Amygdala (tissue), 56 donors: ENCODE results near the gene EIF4E3.
A peak's percentile ranks its signal among the peaks of the same experiment; 100 is the strongest.

Source experiments
- DNase-seq, 56 donors: peaks; one replicate each; lab custom pipeline; 2025; lab: John Stamatoyannopoulos, UW

Gene EIF4E3

GRCh38 chr3:71724171-71724453 is 1.1 kb downstream of the EIF4E3 start:
- DNase-seq, result no peak

DNA sequence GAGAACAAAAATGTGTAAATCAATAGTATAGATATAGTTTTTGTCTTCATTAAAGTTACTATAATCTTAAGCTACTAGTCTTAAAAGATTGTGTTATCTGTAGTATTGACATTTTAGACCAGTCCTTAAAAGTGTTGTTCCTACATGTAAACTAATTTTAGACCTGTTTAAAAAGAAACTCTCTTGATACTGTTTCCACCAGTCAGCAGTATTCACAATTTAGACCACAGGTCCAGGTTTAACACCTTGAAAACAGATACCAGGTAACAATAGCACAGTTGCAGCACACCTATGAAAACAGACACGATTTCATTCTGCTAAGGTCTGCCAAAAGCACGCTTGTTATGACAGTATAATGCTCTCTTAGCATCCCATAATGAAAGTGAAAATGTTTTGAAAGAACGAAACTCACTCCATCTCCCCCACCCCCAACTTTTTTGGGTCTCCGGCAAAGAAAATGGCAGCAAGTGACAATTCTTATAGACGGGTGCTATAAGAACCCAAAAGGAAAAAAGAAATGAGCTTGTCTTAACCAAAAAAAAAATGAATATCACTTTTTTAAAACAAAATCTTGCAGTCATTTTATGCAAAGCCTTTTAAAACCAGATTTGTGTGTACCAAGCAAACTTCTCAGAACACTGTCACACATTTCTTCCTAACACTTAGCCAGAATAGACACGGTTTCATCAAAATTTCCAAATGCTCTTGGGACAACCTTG is 1.6 kb downstream of the EIF4E3 start:
- no peak for DNase-seq

GRCh38 chr3:71722693-71723092 is 2.5 kb downstream of the EIF4E3 start:
- no peak for DNase-seq

DNA sequence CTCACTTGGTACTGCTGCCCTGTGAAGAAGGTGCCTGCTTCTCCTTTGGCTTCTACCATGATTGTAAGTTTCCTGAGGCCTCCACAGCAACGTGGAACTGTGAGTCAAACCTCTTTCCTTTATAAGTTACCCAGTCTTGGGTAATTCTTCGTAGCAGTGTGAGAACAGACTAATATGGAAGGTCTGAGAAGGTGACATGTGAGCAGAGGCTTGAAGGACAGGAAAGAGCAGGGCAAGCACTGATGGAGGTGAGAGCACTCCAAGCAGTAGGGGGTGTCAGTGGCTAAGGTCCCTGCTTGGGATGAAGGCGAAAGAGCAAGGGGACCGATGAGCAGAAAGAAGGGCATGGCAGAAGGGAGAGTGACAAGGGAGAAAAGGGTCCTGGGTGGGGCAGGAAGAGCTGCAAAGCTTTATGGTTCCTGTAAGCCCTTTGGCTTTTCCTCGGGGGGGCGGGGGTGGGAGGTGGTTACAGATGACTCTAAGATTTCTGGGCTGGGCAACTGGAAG is 3.5 kb downstream of the EIF4E3 start:
- no peak for DNase-seq

GRCh38 chr3:71721002-71721401 is 4.2 kb downstream of the EIF4E3 start:
- no peak for DNase-seq

DNA sequence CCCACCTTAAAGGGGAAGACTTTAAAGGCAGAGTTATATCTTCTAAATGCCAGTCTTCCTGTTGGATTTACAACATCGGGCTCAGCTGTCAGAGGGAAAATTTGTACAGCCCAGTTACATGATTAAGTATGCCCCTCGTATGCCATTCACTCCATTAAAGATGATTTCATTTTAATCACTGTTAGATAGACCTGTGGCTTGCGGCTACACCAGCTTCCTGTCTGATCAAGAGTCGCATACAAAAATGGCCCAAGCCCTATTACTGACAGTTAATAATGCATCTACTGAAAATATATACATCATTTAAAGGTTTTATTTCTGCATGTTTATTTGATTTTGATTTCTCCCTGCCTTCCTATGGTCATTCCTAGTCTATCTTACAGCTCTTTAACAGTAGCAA is 7.1 kb downstream of the EIF4E3 start:
- DNase-seq, result no peak

- no peak for DNase-seq
Measured at GRCh38 chr3:71714595-71714994, 10.6 kb downstream of the EIF4E3 start.

DNA sequence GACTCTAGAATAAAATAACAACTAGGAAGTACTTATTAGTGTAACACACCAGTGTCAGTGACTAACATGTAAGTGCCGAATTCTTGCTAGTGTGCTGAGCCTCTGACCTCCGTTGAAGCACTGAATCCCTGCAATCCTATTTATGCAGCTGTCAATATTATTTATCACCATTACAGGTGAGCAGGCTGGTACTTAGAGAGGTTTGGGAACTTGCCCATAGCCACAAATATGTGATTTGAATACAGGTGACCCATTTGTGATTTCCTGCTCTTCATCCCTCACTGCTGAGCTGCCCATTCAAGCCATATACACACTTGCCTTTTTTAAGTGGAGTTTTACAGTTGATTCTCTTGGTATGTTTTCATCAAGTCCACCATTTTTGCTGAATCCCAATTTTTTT is 12.2 kb downstream of the EIF4E3 start:
- no peak for DNase-seq

DNA sequence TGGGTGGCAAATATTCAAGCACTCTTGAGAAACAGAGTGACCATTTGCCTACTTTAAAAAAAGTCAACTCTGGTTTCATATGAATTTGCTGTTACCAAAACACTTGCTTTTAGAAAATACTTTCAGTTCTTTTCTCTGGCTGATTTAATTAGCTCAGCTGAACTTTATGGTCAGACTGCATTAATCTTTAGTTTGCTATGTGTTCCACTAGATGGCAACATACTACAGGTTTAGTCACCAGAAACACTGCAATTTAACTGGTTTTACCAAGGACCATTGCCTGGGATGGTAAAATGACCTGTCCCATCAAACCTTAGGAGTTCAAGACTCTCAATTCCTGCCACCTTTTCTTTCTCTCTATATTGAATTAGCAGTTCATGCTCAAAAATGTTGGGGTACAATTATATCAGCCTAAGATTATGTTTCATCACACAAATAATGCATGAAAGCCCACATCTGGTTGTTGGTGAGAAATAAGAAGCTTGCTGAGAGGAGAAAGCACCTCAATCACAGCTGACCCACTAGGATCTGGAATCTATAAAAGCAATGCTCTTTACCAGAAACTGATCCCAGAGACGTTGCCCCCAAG is 14.2 kb downstream of the EIF4E3 start:
- DNase-seq, result no peak

DNA sequence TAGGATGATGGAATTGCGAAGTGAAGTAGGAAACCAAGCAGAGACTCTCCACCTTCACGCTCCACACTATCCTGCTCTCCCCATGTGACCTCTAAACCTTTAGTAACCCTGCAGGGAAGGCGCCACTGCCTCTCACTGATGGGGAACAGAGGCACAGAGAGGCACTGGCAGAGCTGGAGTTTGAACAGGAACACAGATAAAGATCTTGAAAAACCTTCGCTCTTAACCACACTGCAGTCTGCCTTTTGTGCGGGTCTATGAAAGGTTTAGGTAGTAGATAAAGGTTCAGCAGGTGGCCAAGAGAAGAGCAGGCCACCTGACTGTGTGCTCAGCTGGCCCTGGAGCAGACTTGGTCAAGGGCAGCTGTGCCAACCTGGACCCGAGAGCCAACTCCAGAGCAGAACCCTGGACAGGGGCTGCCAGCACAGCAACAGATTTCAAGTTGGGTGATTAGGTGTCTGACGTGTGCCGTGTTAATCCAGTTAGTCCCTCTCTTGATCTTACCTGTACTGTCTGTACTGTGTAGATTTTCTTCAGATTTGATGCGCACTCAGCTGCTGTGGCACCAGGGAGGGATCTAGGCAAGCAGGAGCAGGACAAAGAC is 15.2 kb downstream of the EIF4E3 start:
- DNase-seq, result no peak

DNA sequence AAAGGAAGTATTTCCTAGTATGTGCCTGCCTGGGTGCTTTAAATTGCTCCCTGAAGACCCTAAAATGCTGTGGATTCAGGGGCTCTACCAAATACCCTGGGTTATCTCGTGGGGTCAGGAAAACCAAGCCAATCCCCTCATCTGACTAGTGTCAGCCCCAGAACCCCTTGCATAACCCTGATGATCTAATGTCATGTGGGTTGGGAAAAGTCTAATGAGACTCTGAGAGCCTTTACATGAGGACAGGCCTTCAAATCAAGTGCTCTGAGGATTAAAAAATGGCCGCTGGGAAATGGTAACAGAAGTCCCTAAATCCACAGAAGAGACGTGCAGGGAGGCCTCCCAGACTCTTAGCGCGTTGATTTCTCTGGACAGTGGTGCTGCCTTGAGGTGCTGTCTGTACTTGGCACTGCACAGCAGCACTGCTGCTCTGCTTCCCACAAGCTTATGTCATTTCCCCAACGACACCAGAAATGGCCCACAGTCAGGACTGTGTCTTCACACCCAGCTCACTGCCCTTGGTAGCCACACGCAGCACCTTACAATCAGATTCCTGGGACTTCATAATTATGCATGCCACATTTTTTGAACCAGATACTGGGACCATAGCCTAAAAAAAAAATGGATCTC is 16.6 kb downstream of the EIF4E3 start:
- peak in 24 of 56 donors; percentile 3 to 71 (median 28) for DNase-seq

DNA sequence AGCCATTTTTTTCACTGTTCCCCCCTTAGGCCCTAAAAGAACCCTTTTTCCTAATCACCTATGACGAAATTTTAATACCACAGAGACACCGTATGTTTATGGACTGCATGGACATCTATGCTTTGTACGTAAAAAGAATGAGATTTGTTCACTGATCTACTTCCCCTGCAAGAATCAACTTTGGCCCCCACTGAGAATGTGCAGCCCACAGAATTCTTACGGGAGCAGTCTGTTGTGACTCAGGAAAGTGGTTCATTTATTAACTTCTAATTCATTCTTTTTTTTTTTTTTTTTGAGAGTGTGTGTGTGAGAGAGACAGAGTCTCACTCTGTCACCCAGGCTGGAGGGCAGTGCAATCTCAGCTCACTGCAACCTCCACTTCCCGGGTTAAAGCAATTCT is 17.6 kb downstream of the EIF4E3 start:
- DNase-seq, result no peak

DNA sequence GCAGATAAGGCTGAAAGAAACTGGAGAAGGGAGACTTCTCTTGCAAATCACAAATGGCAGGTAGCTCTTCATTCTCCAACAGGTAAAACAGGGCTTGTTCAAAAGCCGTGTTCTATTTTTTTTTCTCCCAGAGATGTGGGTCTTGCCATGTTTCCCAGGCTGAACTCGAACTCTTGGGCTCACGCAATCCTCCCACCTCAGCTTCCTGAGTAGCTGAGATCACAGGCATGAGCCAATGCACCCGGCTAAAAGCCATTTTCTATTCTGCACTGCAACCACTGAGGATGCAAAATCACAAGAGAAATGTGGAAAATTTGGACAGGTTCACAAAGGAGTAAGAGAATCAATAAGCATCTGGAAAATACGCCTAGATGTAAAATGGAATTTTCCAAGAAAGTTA is 19.5 kb downstream of the EIF4E3 start:
- DNase-seq, result no peak

DNA sequence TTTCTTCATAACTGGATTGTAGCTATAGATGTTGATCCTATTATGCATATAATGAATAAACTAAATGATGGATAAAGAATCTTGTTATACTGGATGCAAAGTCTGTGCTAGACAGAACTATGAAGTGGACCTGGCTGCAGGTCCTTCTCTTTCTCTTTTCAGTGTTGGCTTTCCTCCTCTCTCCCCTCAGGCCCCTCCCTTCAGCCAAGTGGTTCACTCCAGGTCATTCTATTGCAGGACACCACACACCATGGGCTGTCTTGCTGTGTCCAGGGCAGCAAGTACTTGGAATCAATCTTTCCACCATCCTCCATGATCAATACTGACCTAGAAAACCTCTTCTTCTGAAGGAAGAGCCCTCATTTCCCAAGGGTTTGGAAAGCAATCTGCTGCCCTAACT is 20.3 kb downstream of the EIF4E3 start:
- no peak for DNase-seq

DNA sequence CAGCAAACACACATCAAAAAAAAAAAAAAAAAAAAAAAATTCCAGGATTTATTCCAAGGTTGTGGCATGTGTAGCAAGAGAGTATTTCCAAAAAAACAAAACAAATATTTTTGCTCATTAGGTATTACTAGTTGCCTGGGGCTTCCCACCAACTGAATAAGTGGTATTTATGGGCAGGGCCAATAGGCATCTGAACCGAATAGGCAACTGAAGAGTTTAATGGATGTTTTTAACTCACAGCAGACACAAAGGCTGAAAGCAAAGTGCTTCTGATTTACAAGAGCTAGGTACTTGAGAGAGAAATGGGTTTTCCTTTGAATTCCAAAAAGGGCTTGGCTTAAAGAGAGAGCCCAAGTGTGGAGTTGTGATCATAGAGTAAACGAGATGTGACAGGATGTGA is 21.4 kb downstream of the EIF4E3 start:
- DNase-seq, result no peak

DNA sequence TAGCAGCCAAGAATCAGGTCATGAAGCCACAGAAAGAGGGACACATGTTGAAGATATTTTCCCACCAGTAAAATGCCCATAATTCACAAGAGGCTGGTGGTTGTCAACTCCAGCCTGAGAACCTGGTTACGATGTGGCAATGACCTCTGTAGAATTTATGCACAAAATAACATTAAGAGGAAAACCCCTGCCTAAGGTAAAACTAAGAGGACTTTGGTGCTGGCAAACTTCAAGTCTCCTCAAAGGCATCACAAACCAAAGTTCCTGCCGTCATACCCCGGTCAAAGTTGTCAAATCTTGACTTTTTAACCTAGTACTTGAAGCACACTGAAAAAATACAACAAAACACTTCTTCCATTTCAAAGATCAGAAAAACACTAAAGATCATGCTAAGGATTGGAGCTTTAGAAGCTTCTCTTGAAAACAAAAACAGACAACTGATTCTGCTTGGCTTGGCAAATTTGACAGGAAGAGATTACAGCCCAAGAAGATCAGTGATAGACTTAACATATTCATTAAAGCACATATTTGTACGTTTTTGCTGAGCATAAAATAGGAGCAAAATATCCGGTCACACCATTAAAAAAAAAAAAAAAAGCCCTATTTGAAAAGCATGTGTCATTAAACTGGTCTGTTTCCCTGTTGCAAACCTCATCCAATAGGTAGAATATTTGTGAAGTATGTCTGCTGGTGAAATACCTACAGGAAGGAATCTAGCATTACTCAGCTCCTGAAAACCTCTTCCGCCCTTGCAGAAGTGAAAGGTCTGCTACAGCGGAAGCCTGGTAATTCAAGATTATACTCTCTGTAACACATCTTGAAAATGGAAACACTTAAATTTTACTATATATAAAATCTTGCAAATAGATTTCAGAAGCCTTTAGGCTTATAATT is 22.8 kb downstream of the EIF4E3 start:
- DNase-seq, result no peak

DNA sequence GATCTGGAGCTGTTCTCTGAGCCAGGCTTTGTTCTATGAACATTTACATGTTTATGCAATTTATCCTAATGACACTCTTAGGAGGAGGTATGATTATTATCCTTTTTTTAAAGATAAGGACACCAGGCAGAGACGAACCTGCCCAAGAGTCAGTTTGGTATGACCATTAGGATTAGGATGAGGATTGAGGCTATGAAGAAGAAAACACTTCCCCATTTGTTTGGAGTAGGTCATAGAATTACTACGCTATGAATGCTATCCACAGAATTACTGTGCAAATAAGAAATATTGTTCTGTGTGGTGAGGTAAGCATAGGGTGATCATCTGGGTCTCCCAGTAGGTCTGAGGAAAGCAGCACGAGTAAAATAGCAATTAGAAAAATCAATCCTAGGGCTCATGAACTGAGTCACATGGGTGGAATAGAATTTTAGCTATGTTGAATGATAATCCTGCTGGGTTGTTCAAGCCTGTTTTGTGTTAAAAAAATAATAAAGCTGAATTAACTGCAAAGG is 23.9 kb downstream of the EIF4E3 start:
- no peak for DNase-seq

DNA sequence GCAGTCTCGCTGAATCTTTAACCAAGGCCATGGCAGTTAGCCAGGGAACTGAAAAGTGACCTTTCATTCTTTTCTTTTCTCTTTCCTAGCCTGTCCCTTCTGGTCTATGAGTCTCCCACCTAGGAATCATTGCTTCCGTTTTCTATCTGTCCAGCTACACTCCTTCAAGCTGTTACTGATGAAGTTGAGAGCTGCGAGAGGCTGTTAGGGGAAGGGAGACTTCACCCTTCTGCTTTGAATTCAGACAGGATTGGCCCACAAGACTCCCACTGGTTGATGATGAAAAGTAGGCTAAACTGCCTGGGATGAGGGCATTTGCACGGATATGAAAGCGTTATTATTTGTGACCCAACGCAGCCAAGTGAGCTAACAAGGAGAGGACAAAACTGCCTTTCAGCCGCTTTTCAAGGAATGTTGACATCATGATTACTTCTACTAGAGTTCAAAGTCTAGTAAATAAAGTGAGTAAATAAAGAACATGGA is 30.2 kb downstream of the EIF4E3 start:
- DNase-seq, result peak in 33 of 56 donors; percentile 2 to 67 (median 30)

- no peak for DNase-seq
Measured at GRCh38 chr3:71694358-71694999, 30.7 kb downstream of the EIF4E3 start.

GRCh38 chr3:71693641-71694040 is 31.6 kb downstream of the EIF4E3 start:
- DNase-seq, result no peak
